T-helper 17 cell (primary cell): ENCODE data around the gene ADAMTSL4. TPM values are rescaled to one million over a fixed set of nuclear protein-coding genes. Genes with fewer than 3 reads are reported as not detected.

ENCODE experiments used
- ATAC-seq: fragments of 150-1000 bp; cut with Tn5 transposase; 2 replicates; pipeline ENCODE4 v1.10.0; 2021; ENCODE audit warnings: mild to moderate bottlenecking, moderate library complexity
- DNase-seq, 3 donors: peaks; one replicate each; pipeline versions ENCODE4 v3.0.0 to v3.0.0-alpha.2; 2020 to 2021
- H3K9me3 ChIP-seq: one replicate; pipeline ENCODE4 v1.7.0; 2013; ENCODE audit warnings: low read length, mild to moderate bottlenecking; ENCODE audit not compliant: control insufficient read depth, poor library complexity, severe bottlenecking
- H3K27ac Mint-ChIP-seq: one replicate; pipeline ENCODE4 v1.8.0; 2022; ENCODE audit warnings: mild to moderate bottlenecking, moderate library complexity, mixed read lengths
- H3K27me3 Mint-ChIP-seq: one replicate; pipeline ENCODE4 v1.8.0; 2022; ENCODE audit warnings: mixed read lengths
- H3K36me3 Mint-ChIP-seq: one replicate; pipeline ENCODE4 v1.8.0; 2022; ENCODE audit warnings: low read depth, mixed read lengths
- H3K4me1 Mint-ChIP-seq: one replicate; pipeline ENCODE4 v1.8.0; 2022; ENCODE audit warnings: mild to moderate bottlenecking, mixed read lengths
- H3K4me3 Mint-ChIP-seq: one replicate; pipeline ENCODE4 v1.8.0; 2022; ENCODE audit warnings: mild to moderate bottlenecking, moderate library complexity, mixed read lengths
- total RNA-seq, 4 donors: library from RNA in 2 of 4; stranded (reverse) in 2 of 4; gene quantifications; one replicate each; pipeline ENCODE4 v1.2.3 and lab custom pipeline; 2022 to 2026

The ADAMTSL4 gene
- total RNA-seq, 2 donors from 2014 or later = 0.39 to 1.6 TPM

GRCh38 chr1:150516616-150517015, 32.6 kb upstream of the ADAMTSL4 start:
- peaks cover 2% of the 10 kb centered on the region for H3K36me3 Mint-ChIP-seq
- H3K27ac Mint-ChIP-seq = no peak overlapping the region
- peaks cover 6% of the 10 kb centered on the region for H3K4me1 Mint-ChIP-seq
- ATAC-seq = no peak
- H3K9me3 ChIP-seq = no peaks in the 10 kb centered on the region
- H3K4me3 Mint-ChIP-seq = peak overlapping the region; percentile 93
- no peak for DNase-seq
- no peaks in the 10 kb centered on the region for H3K27me3 Mint-ChIP-seq

GRCh38 chr1:150521196-150521968, 27.8 kb upstream of the ADAMTSL4 start:
- H3K27me3 Mint-ChIP-seq = no peaks in the 10 kb centered on the region
- no peak overlapping the region for H3K27ac Mint-ChIP-seq
- ATAC-seq = no peak
- no peak overlapping the region for H3K4me3 Mint-ChIP-seq
- no peak for DNase-seq
- H3K4me1 Mint-ChIP-seq = peaks cover 2% of the 10 kb centered on the region
- no peaks in the 10 kb centered on the region for H3K9me3 ChIP-seq
- H3K36me3 Mint-ChIP-seq = no peaks in the 10 kb centered on the region

DNA sequence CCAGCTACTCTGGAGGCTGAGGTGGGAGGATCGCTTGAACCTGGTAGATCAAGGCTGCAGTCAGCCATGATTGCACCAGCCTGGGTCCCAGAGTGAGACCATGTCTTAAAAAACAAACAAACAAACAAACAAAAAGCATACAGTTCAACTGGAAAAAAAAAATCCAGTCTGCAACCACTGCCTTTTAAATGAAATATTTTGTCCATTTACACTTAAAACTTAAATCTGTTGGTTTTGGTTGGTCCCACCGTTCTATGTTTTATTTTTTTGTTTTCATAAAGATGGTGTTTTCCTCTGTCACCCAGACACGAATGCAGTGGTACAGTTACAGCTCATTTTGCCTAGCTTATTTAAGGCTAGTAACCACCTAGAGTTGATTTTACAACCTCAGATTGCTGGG, 23.9 kb upstream of the ADAMTSL4 start:
- DNase-seq (no peak), ATAC-seq (no peak)
- H3K4me3 Mint-ChIP-seq = no peak overlapping the region
- H3K4me1 Mint-ChIP-seq = no peaks in the 10 kb centered on the region
- no peaks in the 10 kb centered on the region for H3K36me3 Mint-ChIP-seq
- H3K9me3 ChIP-seq = no peaks in the 10 kb centered on the region
- no peaks in the 10 kb centered on the region for H3K27me3 Mint-ChIP-seq
- H3K27ac Mint-ChIP-seq = no peak overlapping the region

GRCh38 chr1:150528196-150528595, 21.0 kb upstream of the ADAMTSL4 start:
- no peak for ATAC-seq

GRCh38 chr1:150529017-150529416, 20.2 kb upstream of the ADAMTSL4 start:
- no peak for DNase-seq
- no peak for ATAC-seq
- H3K9me3 ChIP-seq = no peaks in the 10 kb centered on the region
- peaks cover 2% of the 10 kb centered on the region for H3K36me3 Mint-ChIP-seq
- H3K27ac Mint-ChIP-seq = no peak overlapping the region
- no peak overlapping the region for H3K4me3 Mint-ChIP-seq
- no peaks in the 10 kb centered on the region for H3K27me3 Mint-ChIP-seq
- peaks cover 4% of the 10 kb centered on the region for H3K4me1 Mint-ChIP-seq

More at GRCh38 chr1:150528196-150528595, 21.0 kb upstream of the ADAMTSL4 start:
- Mint-ChIP-seq H3K27ac (no peak overlapping the region), H3K27me3 (no peaks in the 10 kb centered on the region), H3K36me3 (peaks cover 2% of the 10 kb centered on the region), H3K4me3 (no peak overlapping the region), H3K4me1 (peaks cover 4% of the 10 kb centered on the region)
- DNase-seq = no peak
- no peaks in the 10 kb centered on the region for H3K9me3 ChIP-seq

- Mint-ChIP-seq H3K4me1 (peaks cover 4% of the 10 kb centered on the region), H3K36me3 (peaks cover 2% of the 10 kb centered on the region), H3K27ac (no peak overlapping the region), H3K4me3 (no peak overlapping the region), H3K27me3 (peaks cover under 1% of the 10 kb centered on the region)
- H3K9me3 ChIP-seq = no peaks in the 10 kb centered on the region
- DNase-seq = no peak
- ATAC-seq = no peak
Observed at GRCh38 chr1:150530491-150531159, 18.6 kb upstream of the ADAMTSL4 start.

DNA sequence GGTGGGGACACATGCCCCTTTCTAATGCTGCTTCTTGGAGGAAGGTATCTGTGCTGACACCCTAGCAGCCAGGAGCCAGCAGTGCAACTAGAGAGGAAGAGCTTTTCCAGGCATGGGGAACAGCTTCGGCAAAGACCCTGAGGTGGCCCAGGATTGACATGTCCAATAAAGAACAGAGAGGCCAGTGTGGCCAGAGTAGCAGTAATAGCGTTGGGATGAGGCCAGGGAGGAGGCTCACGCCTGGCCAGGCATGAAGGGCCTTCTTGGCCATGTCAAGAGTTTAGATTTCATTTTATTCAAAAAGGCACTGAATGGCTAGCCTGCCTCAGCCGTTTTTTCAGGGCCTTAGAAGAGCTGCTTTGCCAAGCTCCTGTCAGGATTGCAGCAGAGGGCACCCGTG, 16.3 kb upstream of the ADAMTSL4 start:
- Mint-ChIP-seq H3K27me3 (peaks cover 10% of the 10 kb centered on the region), H3K36me3 (peaks cover 2% of the 10 kb centered on the region), H3K4me3 (no peak overlapping the region), H3K4me1 (peaks cover 4% of the 10 kb centered on the region), H3K27ac (no peak overlapping the region)
- no peak for ATAC-seq
- no peaks in the 10 kb centered on the region for H3K9me3 ChIP-seq
- no peak for DNase-seq

- no peaks in the 10 kb centered on the region for H3K9me3 ChIP-seq
- ATAC-seq (no peak), DNase-seq (no peak)
- Mint-ChIP-seq H3K27ac (no peak overlapping the region), H3K36me3 (peaks cover 2% of the 10 kb centered on the region), H3K4me3 (no peak overlapping the region), H3K4me1 (peaks cover 4% of the 10 kb centered on the region), H3K27me3 (peaks cover 10% of the 10 kb centered on the region)
Observed at GRCh38 chr1:150534002-150534401, 15.2 kb upstream of the ADAMTSL4 start.

DNA sequence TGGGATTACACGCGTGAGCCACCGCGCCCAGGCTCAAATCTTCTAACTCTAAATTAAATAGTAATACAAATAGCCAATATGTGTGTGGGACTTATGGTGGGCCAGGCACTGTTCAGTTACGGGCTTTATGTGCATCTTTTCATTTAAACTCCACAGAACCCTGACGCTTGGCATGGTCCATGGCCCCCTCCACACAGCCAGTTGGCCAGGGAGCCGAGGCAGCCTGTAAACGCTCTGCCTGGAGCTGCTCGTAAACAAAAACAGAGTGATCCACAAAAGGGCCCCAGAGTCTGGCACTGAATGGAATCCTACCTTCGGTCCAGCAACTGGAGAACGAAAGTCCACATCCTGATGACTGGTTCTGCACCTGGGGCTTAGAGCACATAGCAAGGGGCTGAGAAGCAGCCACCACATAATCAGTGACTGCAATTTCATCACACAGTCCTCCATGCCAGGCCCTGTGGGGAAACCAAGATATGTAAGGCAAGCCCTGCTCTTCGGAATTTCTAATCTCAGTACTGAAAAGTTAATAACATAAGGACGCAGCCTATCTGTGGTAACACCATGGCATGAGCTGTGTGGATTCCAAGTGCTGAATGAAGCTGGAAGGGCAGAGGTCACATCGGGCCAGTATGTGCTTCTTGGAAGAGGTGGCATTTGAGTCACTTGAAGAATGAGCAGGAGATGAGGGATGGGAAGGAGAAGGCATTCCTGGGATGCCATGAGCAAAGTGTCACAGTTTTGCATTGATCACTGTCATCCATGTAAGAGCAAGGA, 13.5 kb upstream of the ADAMTSL4 start:
- no peak for DNase-seq
- no peak for ATAC-seq
- H3K4me1 Mint-ChIP-seq = peaks cover 4% of the 10 kb centered on the region
- peak overlapping the region; percentile 9 for H3K27ac Mint-ChIP-seq
- no peaks in the 10 kb centered on the region for H3K9me3 ChIP-seq
- H3K36me3 Mint-ChIP-seq = peaks cover 2% of the 10 kb centered on the region
- H3K4me3 Mint-ChIP-seq = no peak overlapping the region
- H3K27me3 Mint-ChIP-seq = peaks cover 10% of the 10 kb centered on the region

DNA sequence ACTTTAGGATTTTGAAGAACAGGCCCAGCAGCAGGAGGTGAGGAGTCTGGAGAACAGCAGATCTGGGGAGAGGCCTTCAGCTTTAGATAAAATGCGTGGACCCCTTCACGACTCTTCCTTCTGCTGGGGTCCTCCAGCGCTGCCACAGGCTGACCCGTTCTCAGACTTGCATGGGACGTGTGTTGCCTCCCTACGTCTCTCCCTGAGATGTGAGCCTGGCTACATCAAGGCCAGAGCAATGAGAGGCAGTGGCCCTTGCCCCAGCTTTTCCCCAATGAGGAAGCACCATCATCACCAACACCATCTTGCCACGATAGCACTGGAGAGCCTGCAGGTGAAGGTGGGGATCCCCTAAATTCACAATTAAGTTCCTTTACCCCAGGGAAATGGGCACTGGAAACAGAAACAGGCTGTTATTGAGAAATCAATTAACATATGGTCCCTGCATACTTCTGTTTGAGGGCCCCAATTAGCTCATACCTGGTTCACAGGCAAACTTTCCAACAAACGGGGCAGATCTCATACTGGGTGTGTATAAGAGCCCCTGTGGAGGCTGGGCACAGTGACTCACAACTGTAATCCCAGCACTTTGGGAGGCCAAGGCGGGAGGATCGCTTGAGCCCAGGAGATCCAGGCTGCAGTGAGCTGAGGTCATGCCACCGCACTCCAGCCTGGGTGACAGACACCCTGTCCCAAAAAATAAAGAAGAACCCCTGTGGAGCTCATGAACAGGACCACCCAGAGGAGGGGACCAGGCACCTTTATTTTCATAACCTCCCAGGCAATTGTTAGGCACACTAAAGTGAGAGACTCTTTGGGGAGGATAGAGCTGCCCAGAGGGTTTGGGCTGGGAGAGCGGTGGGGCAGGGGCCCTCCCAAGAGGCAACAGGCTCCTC, 12.1 kb upstream of the ADAMTSL4 start:
- Mint-ChIP-seq H3K4me3 (no peak overlapping the region), H3K27me3 (peaks cover 12% of the 10 kb centered on the region), H3K4me1 (peaks cover 4% of the 10 kb centered on the region), H3K36me3 (peaks cover 2% of the 10 kb centered on the region), H3K27ac (no peak overlapping the region)
- ATAC-seq (no peak), DNase-seq (no peak)
- no peaks in the 10 kb centered on the region for H3K9me3 ChIP-seq

- H3K27ac Mint-ChIP-seq = no peak overlapping the region
- no peak for DNase-seq
- H3K36me3 Mint-ChIP-seq = no peaks in the 10 kb centered on the region
- no peaks in the 10 kb centered on the region for H3K9me3 ChIP-seq
- H3K27me3 Mint-ChIP-seq = peaks cover 18% of the 10 kb centered on the region
- H3K4me1 Mint-ChIP-seq = no peaks in the 10 kb centered on the region
- H3K4me3 Mint-ChIP-seq = no peak overlapping the region
- no peak for ATAC-seq
Observed at GRCh38 chr1:150537732-150538684, 11.2 kb upstream of the ADAMTSL4 start.
